OCI-LY7 (cell line): ENCODE results near the gene STAC3. TPM values are rescaled to one million over a fixed set of nuclear protein-coding genes. Genes with fewer than 3 reads are reported as not detected.

Source experiments
- BruUV-seq: library from RNA; stranded (reverse); fragments of 400-500 nt; replicated peaks from 2 replicates; lab custom pipeline; 2021; lab: Mats Ljungman, UMichigan
- CTCF ChIA-PET: fragments of 300-600 bp; sonication (Branson Sonifier 250); formaldehyde crosslinking; loops from one replicate; lab custom pipeline; 2022; ENCODE audit warnings: antibody characterized with exemption; ENCODE audit not compliant: unreplicated experiment; lab: Charles Lee
- POLR2A ChIA-PET: fragments of 300-600 bp; sonication (Branson Sonifier 250); formaldehyde crosslinking; loops from one replicate; lab custom pipeline; 2022; ENCODE audit warnings: antibody characterized with exemption; lab: Charles Lee
- DNase-seq: peaks from one replicate; pipeline ENCODE4 v3.0.0-alpha.2; 2015; ENCODE audit warnings: low spot score
- H2AFZ ChIP-seq: fragments of 200-600 bp; sonication (generic), shearing (Covaris generic); 2 replicates; pipeline ENCODE4 v1.6.1; 2014; ENCODE audit warnings: mild to moderate bottlenecking, antibody characterized with exemption, low read length, moderate library complexity
- H3K27ac ChIP-seq: fragments of 200-600 bp; sonication (generic); 2 replicates; pipeline ENCODE4 v1.5.1; 2014; ENCODE audit warnings: mixed run types, low read depth, mild to moderate bottlenecking, moderate library complexity, low read length, inconsistent platforms; ENCODE audit not compliant: poor library complexity, severe bottlenecking
- H3K36me3 ChIP-seq: fragments of 200-600 bp; sonication (generic); 2 replicates; pipeline ENCODE4 v1.6.1; 2014; ENCODE audit warnings: mild to moderate bottlenecking, antibody characterized with exemption, low read length, moderate library complexity, mixed read lengths; ENCODE audit not compliant: insufficient read depth
- H3K4me1 ChIP-seq: fragments of 200-600 bp; sonication (generic); 2 replicates; pipeline ENCODE4 v1.5.1; 2014; ENCODE audit warnings: mild to moderate bottlenecking, low read length; ENCODE audit not compliant: insufficient read depth, poor library complexity, severe bottlenecking
- H3K4me2 ChIP-seq: fragments of 200-600 bp; sonication (generic); 2 replicates; pipeline ENCODE4 v1.6.1; 2014; ENCODE audit warnings: mild to moderate bottlenecking, low read length
- H3K4me3 ChIP-seq: fragments of 200-600 bp; sonication (generic); 2 replicates; pipeline ENCODE4 v1.5.1; 2014; ENCODE audit warnings: mild to moderate bottlenecking, low read depth, low read length; ENCODE audit not compliant: poor library complexity, severe bottlenecking
- H3K79me2 ChIP-seq: fragments of 200-600 bp; sonication (generic); 2 replicates; pipeline ENCODE4 v1.6.1; 2016; ENCODE audit warnings: low read depth, mild to moderate bottlenecking, low read length, moderate library complexity, mixed read lengths; ENCODE audit not compliant: insufficient read depth
- H3K9me2 ChIP-seq: fragments of 200-600 bp; sonication (generic); 2 replicates; pipeline ENCODE4 v1.6.1; 2016; ENCODE audit warnings: mild to moderate bottlenecking, low read length, mixed read lengths; ENCODE audit not compliant: insufficient read depth
- H3K9me3 ChIP-seq: fragments of 200-600 bp; sonication (generic); 2 replicates; pipeline ENCODE4 v1.6.1; 2014; ENCODE audit warnings: mild to moderate bottlenecking, mixed run types, low read length, mixed read lengths
- H4K20me1 ChIP-seq: fragments of 200-600 bp; sonication (generic); 2 replicates; pipeline ENCODE4 v1.6.1; 2014; ENCODE audit warnings: mild to moderate bottlenecking, antibody characterized with exemption, low read length, moderate library complexity, mixed read lengths; ENCODE audit not compliant: insufficient read depth
- CTCF ChIP-seq: fragments of 200-600 bp; sonication (generic); conservative IDR thresholded peaks from 2 replicates; pipeline ENCODE4 v1.5.1; 2014; ENCODE audit warnings: mild to moderate bottlenecking, antibody characterized with exemption, low read length, moderate library complexity, mixed read lengths
- EZH2phosphoT487 ChIP-seq: fragments of 200-600 bp; sonication (generic); IDR thresholded peaks from 2 replicates; pipeline ENCODE4 v1.6.1; 2018; ENCODE audit warnings: low read depth, borderline replicate concordance, mild to moderate bottlenecking, mixed run types, antibody characterized with exemption, low read length, moderate library complexity, mixed read lengths
- intact Hi-C: fragments of 100-400 bp; cut with micrococcal nuclease; formaldehyde crosslinking; loops from one replicate; pipeline ENCODE4 v1.10.0; 2022; ENCODE audit not compliant: unreplicated experiment
- total RNA-seq, 2 experiments: library from RNA; depleted of rRNA in 1 of 2; stranded (reverse); fragments of >200 nt in 1 of 2; shearing (Covaris generic) in 1 of 2; gene quantifications; 2 replicates each; pipeline ENCODE4 v1.2.3, GENCODE V29; 2014 to 2022

STAC3 gene
- total RNA-seq, 2 experiments from 2014 or later = 1.4 to 6.8 TPM

GRCh38 chr12:57237932-57238853 is 12.8 kb downstream of the STAC3 start:
- H3K27ac ChIP-seq = peak overlapping the region; percentile 92
- BruUV-seq = no TSS peak
- H3K79me2 ChIP-seq = no peaks in the 10 kb centered on the region
- intact Hi-C loops = no loop called here
- peaks cover 28% of the 10 kb centered on the region for H3K36me3 ChIP-seq
- ChIA-PET CTCF (interaction anchor here (0.5 to 3.0 kb wide), 4 partner anchors 8 to 717 kb away, joined by 3 to 18 read pairs (median 9); partner anchors contain the start of gene SHMT2), POLR2A (interaction anchor here (1.0 to 7.3 kb wide), 4 partner anchors 7 to 220 kb away, joined by 3 to 69 read pairs (median 14); partner anchors contain the start of gene SHMT2)
- peak overlapping the region; percentile 74 for H3K4me3 ChIP-seq
- H3K9me2 ChIP-seq = no peaks in the 10 kb centered on the region
- peaks cover 52% of the 10 kb centered on the region for H3K4me1 ChIP-seq
- H3K4me2 ChIP-seq = peak overlapping the region; percentile 99
- DNase-seq = peak; percentile 76
- H4K20me1 ChIP-seq = 0 out of 2 replicates have a peak, but pooled peaks cover 6% of the 10 kb centered on the region
- peak overlapping the region; percentile 43; the same call in 1 of the 2 replicates for H2AFZ ChIP-seq
- TF ChIP-seq EZH2phosphoT487 (no peak), CTCF (no peak)
- no peaks in the 10 kb centered on the region for H3K9me3 ChIP-seq

GRCh38 chr12:57237596-57237931 is 13.4 kb downstream of the STAC3 start:
- Histone ChIP-seq H4K20me1 (0 out of 2 replicates have a peak, but pooled peaks cover 6% of the 10 kb centered on the region), H3K4me1 (peaks cover 49% of the 10 kb centered on the region), H3K79me2 (no peaks in the 10 kb centered on the region), H3K27ac (peak overlapping the region; percentile 92), H3K9me3 (no peaks in the 10 kb centered on the region), H3K4me3 (peak overlapping the region; percentile 74), H3K36me3 (peaks cover 34% of the 10 kb centered on the region), H3K9me2 (no peaks in the 10 kb centered on the region), H2AFZ (no peak overlapping the region), H3K4me2 (peak overlapping the region; percentile 99)
- DNase-seq = no peak
- ChIA-PET POLR2A (interaction anchor here (1.0 to 7.3 kb wide), 4 partner anchors 7 to 221 kb away, joined by 3 to 69 read pairs (median 14); partner anchors contain the start of gene SHMT2), CTCF (interaction anchor here (0.5 to 3.0 kb wide), 3 partner anchors 8 to 716 kb away, joined by 8 to 18 read pairs (median 10); partner anchors contain the start of gene SHMT2)
- BruUV-seq = no TSS peak
- no peak for TF ChIP-seq CTCF
- TF ChIP-seq EZH2phosphoT487 = no peak
- intact Hi-C loops = no loop called here
